H1 (cell line): ENCODE results near the gene CPE. TPM values are rescaled to one million over a fixed set of nuclear protein-coding genes. Genes with fewer than 3 reads are reported as not detected.
A peak's percentile ranks its signal among the peaks of the same experiment; 100 is the strongest.

Experiments
- CTCF ChIA-PET: fragments of 300-600 bp; sonication (Branson Sonifier 250); formaldehyde crosslinking; loops from one replicate; lab custom pipeline; 2021; ENCODE audit not compliant: partially characterized antibody; lab: Charles Lee
- POLR2A ChIA-PET: fragments of 300-600 bp; sonication (Branson Sonifier 250); formaldehyde crosslinking; loops from one replicate; lab custom pipeline; 2021; ENCODE audit warnings: inconsistent platforms; ENCODE audit not compliant: partially characterized antibody; lab: Charles Lee
- DNase-seq, 2 experiments: peaks; one replicate each; pipeline versions ENCODE4 v3.0.0 to v3.0.0-alpha.2; 2010 to 2022; ENCODE audit warnings: low spot score in 2 of 2, low read depth in 1 of 2, mixed read lengths in 1 of 2
- FAIRE-seq: peaks from 2 replicates; lab custom pipeline; 2011; peaks lifted over from hg19 to GRCh38; lab: Jason Lieb, UNC
- H2AFZ ChIP-seq: 2 replicates; pipeline ENCODE4 v1.8.1; 2012; ENCODE audit warnings: low read length, inconsistent platforms
- H2AK5ac ChIP-seq: 2 replicates; pipeline ENCODE4 v1.6.1; 2013; ENCODE audit warnings: low read depth, low read length
- H2BK120ac ChIP-seq: replicated peaks from 2 replicates; pipeline ENCODE3; 2013; ENCODE audit warnings: low read depth, low read length, inconsistent platforms
- H2BK12ac ChIP-seq: 2 replicates; pipeline ENCODE4 v1.6.1; 2013; ENCODE audit warnings: low read depth, low read length
- H2BK15ac ChIP-seq: 2 replicates; pipeline ENCODE4 v1.6.1; 2013; ENCODE audit warnings: low read length
- H2BK20ac ChIP-seq: 2 replicates; pipeline ENCODE4 v1.6.1; 2013; ENCODE audit warnings: low read length
- H2BK5ac ChIP-seq: 2 replicates; pipeline ENCODE4 v1.6.1; 2013; ENCODE audit warnings: low read depth, low read length
- H3K14ac ChIP-seq: 2 replicates; pipeline ENCODE4 v1.6.1; 2013; ENCODE audit warnings: inconsistent platforms; ENCODE audit not compliant: insufficient read length
- H3K18ac ChIP-seq: 2 replicates; pipeline ENCODE4 v1.6.1; 2013; ENCODE audit warnings: low read length; ENCODE audit errors: extremely low read depth
- H3K23ac ChIP-seq: 2 replicates; pipeline ENCODE4 v1.6.1; 2013; ENCODE audit warnings: inconsistent platforms; ENCODE audit not compliant: insufficient read length
- H3K23me2 ChIP-seq: 2 replicates; pipeline ENCODE4 v1.6.1; 2013; ENCODE audit warnings: low read depth, low read length
- H3K27ac ChIP-seq: 2 replicates; pipeline ENCODE4 v1.6.1; 2011; ENCODE audit warnings: low read depth, low read length, inconsistent platforms
- H3K27me3 ChIP-seq, 4 experiments: replicated peaks in 1 of 4; 1 replicate in 1 of 4; 2 replicates in 3 of 4; pipeline versions ENCODE4 v1.6.1 to v1.8.1; 2011 to 2013; ENCODE audit warnings: low read length in 3 of 4, mild to moderate bottlenecking in 3 of 4, inconsistent platforms in 2 of 4, mixed read lengths in 2 of 4, moderate library complexity in 1 of 4; ENCODE audit not compliant: control insufficient read depth in 3 of 4, insufficient read depth in 3 of 4; ENCODE audit errors: extremely low read depth in 1 of 4
- H3K36me3 ChIP-seq, 4 experiments: 2 replicates each; pipeline versions ENCODE4 v1.6.1 to v1.8.1; 2011 to 2013; ENCODE audit warnings: mild to moderate bottlenecking in 4 of 4, low read length in 3 of 4, moderate library complexity in 2 of 4, control low read depth in 1 of 4, inconsistent platforms in 1 of 4; ENCODE audit not compliant: insufficient read depth in 4 of 4, control insufficient read depth in 2 of 4
- H3K4ac ChIP-seq: replicated peaks from 2 replicates; pipeline ENCODE3; 2013; ENCODE audit warnings: low read length, low read depth, mixed read lengths, inconsistent platforms; ENCODE audit not compliant: insufficient read length
- H3K4me1 ChIP-seq, 4 experiments: replicated peaks in 1 of 4; 1 replicate in 1 of 4; 2 replicates in 3 of 4; pipeline versions ENCODE4 v1.6.1 to v1.8.1; 2011 to 2013; ENCODE audit warnings: low read length in 3 of 4, inconsistent platforms in 2 of 4, mixed read lengths in 1 of 4; ENCODE audit not compliant: insufficient read depth in 4 of 4, control insufficient read depth in 3 of 4
- H3K4me2 ChIP-seq, 2 experiments: 2 replicates each; pipeline versions ENCODE4 v1.6.1 to v1.8.1; 2011 to 2013; ENCODE audit warnings: low read depth in 2 of 2, low read length in 2 of 2, control low read depth in 1 of 2, inconsistent platforms in 1 of 2, mild to moderate bottlenecking in 1 of 2; ENCODE audit not compliant: insufficient read depth in 1 of 2
- H3K4me3 ChIP-seq, 4 experiments: fragments of 200-600, 300-600 bp in 1 of 4; sonication (generic), shearing (Covaris generic), sonication (Bioruptor Twin) in 1 of 4; 2 replicates each; pipeline versions ENCODE4 v1.5.1 to v1.8.1; 2011 to 2016; ENCODE audit warnings: low read length in 4 of 4, low read depth in 3 of 4, control low read depth in 2 of 4, inconsistent platforms in 2 of 4, mild to moderate bottlenecking in 2 of 4, mixed read lengths in 1 of 4, moderate library complexity in 1 of 4; ENCODE audit not compliant: insufficient read depth in 2 of 4; ENCODE audit errors: extremely low read depth in 1 of 4
- H3K56ac ChIP-seq: replicated peaks from 2 replicates; pipeline ENCODE3; 2013; ENCODE audit warnings: low read depth, mild to moderate bottlenecking, mixed read lengths, low read length, inconsistent platforms; ENCODE audit not compliant: insufficient read length
- H3K79me1 ChIP-seq: 2 replicates; pipeline ENCODE4 v1.6.1; 2013; ENCODE audit warnings: low read depth, low read length, control low read depth
- H3K79me2 ChIP-seq, 2 experiments: 2 replicates each; pipeline versions ENCODE4 v1.6.1 to v1.8.1; 2012 to 2013; ENCODE audit warnings: low read length in 2 of 2, mild to moderate bottlenecking in 2 of 2, inconsistent platforms in 1 of 2; ENCODE audit not compliant: insufficient read depth in 2 of 2, control insufficient read depth in 1 of 2
- H3K9ac ChIP-seq, 4 experiments: replicated peaks in 1 of 4; 1 replicate in 1 of 4; 2 replicates in 3 of 4; pipeline versions ENCODE4 v1.6.1 to v1.8.1; 2011 to 2013; ENCODE audit warnings: low read depth in 3 of 4, low read length in 3 of 4, control low read depth in 2 of 4, mild to moderate bottlenecking in 2 of 4, moderate library complexity in 2 of 4, inconsistent platforms in 1 of 4; ENCODE audit errors: extremely low read depth in 1 of 4
- H3K9me3 ChIP-seq, 2 experiments: 2 replicates each; pipeline versions ENCODE4 v1.6.1 to v1.8.1; 2012 to 2013; ENCODE audit warnings: mild to moderate bottlenecking in 2 of 2, moderate library complexity in 2 of 2, control low read depth in 1 of 2, inconsistent platforms in 1 of 2, low read depth in 1 of 2, low read length in 1 of 2, mixed read lengths in 1 of 2; ENCODE audit not compliant: insufficient read depth in 2 of 2
- H4K20me1 ChIP-seq, 2 experiments: replicated peaks in 1 of 2; 2 replicates each; pipeline versions ENCODE3 to v1.8.1; 2011 to 2013; ENCODE audit warnings: inconsistent platforms in 2 of 2, low read length in 2 of 2, mild to moderate bottlenecking in 1 of 2; ENCODE audit not compliant: insufficient read depth in 2 of 2, control insufficient read depth in 1 of 2
- H4K5ac ChIP-seq: 2 replicates; pipeline ENCODE4 v1.6.1; 2013; ENCODE audit warnings: low read length, low read depth, mixed read lengths, inconsistent platforms; ENCODE audit not compliant: insufficient read length
- H4K8ac ChIP-seq: 2 replicates; pipeline ENCODE4 v1.8.0; 2013; ENCODE audit warnings: mild to moderate bottlenecking, moderate library complexity, low read length, inconsistent platforms; ENCODE audit not compliant: insufficient read depth; ENCODE audit errors: extremely low read depth
- H4K91ac ChIP-seq: replicated peaks from 2 replicates; pipeline ENCODE3; 2013; ENCODE audit warnings: low read length, mixed read lengths, inconsistent platforms; ENCODE audit not compliant: insufficient read length
- CTCF ChIP-seq, 3 experiments: IDR thresholded peaks; 1 replicate in 2 of 3; 2 replicates in 1 of 3; pipeline versions ENCODE4 v1.5.1 to v1.6.1; 2011; ENCODE audit warnings: low read length in 3 of 3, mild to moderate bottlenecking in 3 of 3, inconsistent platforms in 2 of 3, low read depth in 1 of 3, moderate library complexity in 1 of 3; ENCODE audit not compliant: insufficient read depth in 1 of 3; ENCODE audit errors: control extremely low read depth in 1 of 3
- E2F6 ChIP-seq: IDR thresholded peaks from 2 replicates; pipeline ENCODE4 v1.6.1; 2012; ENCODE audit warnings: inconsistent platforms
- EGR1 ChIP-seq: IDR thresholded peaks from 2 replicates; pipeline ENCODE4 v1.6.1; 2011; ENCODE audit warnings: low read depth, low read length, borderline replicate concordance
- GTF2F1 ChIP-seq: IDR thresholded peaks from 2 replicates; pipeline ENCODE4 v1.6.1; 2012; ENCODE audit warnings: low read depth, low read length, improper control_type of control experiment, borderline replicate concordance
- RAD21 ChIP-seq, 2 experiments: IDR thresholded peaks in 1 of 2; conservative IDR thresholded peaks in 1 of 2; 2 replicates each; pipeline ENCODE4 v1.6.1; 2011; ENCODE audit warnings: low read depth in 2 of 2, low read length in 2 of 2, improper control_type of control experiment in 1 of 2, inconsistent platforms in 1 of 2, mild to moderate bottlenecking in 1 of 2, moderate library complexity in 1 of 2
- SIN3A ChIP-seq, 2 experiments: IDR thresholded peaks in 1 of 2; conservative IDR thresholded peaks in 1 of 2; 2 replicates each; pipeline ENCODE4 v1.6.1; 2011 to 2012; ENCODE audit warnings: low read length in 2 of 2, improper control_type of control experiment in 1 of 2, low read depth in 1 of 2, mild to moderate bottlenecking in 1 of 2
- SP2 ChIP-seq: IDR thresholded peaks from 2 replicates; pipeline ENCODE4 v1.6.1; 2012; ENCODE audit warnings: mild to moderate bottlenecking, low read length, inconsistent platforms
- WGBS, 2 experiments: shearing (Covaris generic) in 1 of 2; methylation state at CpG; one replicate each; pipeline versions ENCODE4 v1.1.6 to v1.1.7; 2013 to 2015; ENCODE audit warnings: low lambda C conversion rate in 2 of 2, mixed read lengths in 2 of 2, inconsistent platforms in 1 of 2, low coverage in 1 of 2, missing lambda C conversion rate in 1 of 2; ENCODE audit not compliant: insufficient replicate concordance in 2 of 2, insufficient coverage in 1 of 2, insufficient read length in 1 of 2; ENCODE audit errors: extremely low coverage in 1 of 2, missing lambda C conversion rate in 1 of 2; 5-methylcytosine and 5-hydroxymethylcytosine counted together
- polyA plus RNA-seq, 7 experiments: library from polyadenylated mRNA; depleted of rRNA in 3 of 7; stranded (reverse) in 5 of 7; unstranded in 2 of 7; fragments of >200 nt in 5 of 7; fragments of 200-250 nt in 2 of 7; gene quantifications; 1 replicate in 5 of 7; 2 replicates in 1 of 7; 4 replicates in 1 of 7; pipeline versions ENCODE4 v1.2.1 to v1.2.3, GENCODE V29; 2011 to 2013; ENCODE audit warnings: missing spikeins in 2 of 7, mixed read lengths in 2 of 7
- total RNA-seq: library from RNA; stranded (reverse); fragmentation: NEBNext Ultra II Directional; extraction: Animal tissue kit (Norgen Biotek cat#: 25700); gene quantifications from 2 replicates; pipeline ENCODE4 v1.2.1, GENCODE V29; 2021

CPE gene
- total and polyA plus RNA-seq, 2 of the 8 experiments (the other 6 are each of a cell fraction or from before 2014, with no cell fraction given) = 9.4 to 10.2 TPM

- ChIA-PET CTCF (interaction anchor here (0.7 to 14.3 kb wide), 17 partner anchors 10 to 230 kb away, joined by 3 to 235 read pairs (median 3); partner anchors contain the start of gene MSMO1), POLR2A (interaction anchor here (0.9 to 2.6 kb wide), 3 partner anchors 9 to 18 kb away, joined by 3 to 11 read pairs (median 3); partner anchors contain the start of gene MSMO1)
- H3K4ac ChIP-seq = no peak overlapping the region
- TF ChIP-seq E2F6 (no peak), EGR1 (no peak), GTF2F1 (no peak), SIN3A (conservative IDR thresholded peaks at IDR 0.05 in 1 of 2, IDR thresholded peaks at IDR 0.05 in 1 of 2; ENCODE audit: low read depth in 1 of 2, low read length in 2 of 2) (no peak), CTCF (IDR thresholded peaks at IDR 0.05; ENCODE audit: control extremely low read depth in 1 of 3, insufficient read depth in 1 of 3, low read depth in 1 of 3, low read length in 3 of 3) (peak in 1 of 3 experiments; percentile 12; a peak in 1 of 4 replicates), RAD21 (IDR thresholded peaks at IDR 0.05 in 1 of 2, conservative IDR thresholded peaks at IDR 0.05 in 1 of 2; ENCODE audit: low read depth in 2 of 2, low read length in 2 of 2) (peak; percentile 13 to 41; a peak in 2 of 4 replicates), SP2 (no peak)
- DNase-seq (no peak), FAIRE-seq (no peak)
- H2BK5ac ChIP-seq = no peak overlapping the region
- H3K79me2 ChIP-seq = no peaks in the 10 kb centered on the region
- H2BK12ac ChIP-seq = no peak overlapping the region
- no peak overlapping the region for H2AK5ac ChIP-seq
- H2BK15ac ChIP-seq = no peak overlapping the region
- no peaks in the 10 kb centered on the region for H3K79me1 ChIP-seq
- H3K36me3 ChIP-seq = peaks cover 0 to 23% (median 9%) of the 10 kb centered on the region in 4 experiments; a peak in 6 of 8 replicates
- no peaks in the 10 kb centered on the region for H3K4me1 ChIP-seq
- H3K23me2 ChIP-seq = no peaks in the 10 kb centered on the region
- no peak overlapping the region for H4K5ac ChIP-seq
- no peak overlapping the region for H3K4me2 ChIP-seq
- H2BK20ac ChIP-seq = no peak overlapping the region
- no peak overlapping the region for H3K27ac ChIP-seq
- H3K14ac ChIP-seq = no peak overlapping the region
- no peak overlapping the region for H4K91ac ChIP-seq
- no peaks in the 10 kb centered on the region for H3K27me3 ChIP-seq
- no peak overlapping the region for H3K9ac ChIP-seq
- 78% methylated on average over 10 of the region's 10 CpGs; no CpG with 5 or more reads in 1 of the 2 experiments for WGBS, 2 experiments
- no peak overlapping the region for H3K4me3 ChIP-seq
- H4K20me1 ChIP-seq = no peaks in the 10 kb centered on the region
- no peak overlapping the region for H3K23ac ChIP-seq
- H2AFZ ChIP-seq = no peak overlapping the region
- no peak overlapping the region for H4K8ac ChIP-seq
- H3K18ac ChIP-seq = no peak overlapping the region
- H2BK120ac ChIP-seq = no peak overlapping the region
- H3K56ac ChIP-seq = no peak overlapping the region
- no peaks in the 10 kb centered on the region for H3K9me3 ChIP-seq
Measured at GRCh38 chr4:165345666-165346417, 33.0 kb upstream of the CPE start.
